NCI-H526 (cell line): ENCODE measurements around the gene ST6GALNAC5.
A peak's percentile ranks its signal among the peaks of the same experiment; 100 is the strongest.

Experiments used
- DNase-seq, 2 experiments: peaks; one replicate each; lab custom pipeline; 2025; lab: John Stamatoyannopoulos, UW

ST6GALNAC5 gene

DNA sequence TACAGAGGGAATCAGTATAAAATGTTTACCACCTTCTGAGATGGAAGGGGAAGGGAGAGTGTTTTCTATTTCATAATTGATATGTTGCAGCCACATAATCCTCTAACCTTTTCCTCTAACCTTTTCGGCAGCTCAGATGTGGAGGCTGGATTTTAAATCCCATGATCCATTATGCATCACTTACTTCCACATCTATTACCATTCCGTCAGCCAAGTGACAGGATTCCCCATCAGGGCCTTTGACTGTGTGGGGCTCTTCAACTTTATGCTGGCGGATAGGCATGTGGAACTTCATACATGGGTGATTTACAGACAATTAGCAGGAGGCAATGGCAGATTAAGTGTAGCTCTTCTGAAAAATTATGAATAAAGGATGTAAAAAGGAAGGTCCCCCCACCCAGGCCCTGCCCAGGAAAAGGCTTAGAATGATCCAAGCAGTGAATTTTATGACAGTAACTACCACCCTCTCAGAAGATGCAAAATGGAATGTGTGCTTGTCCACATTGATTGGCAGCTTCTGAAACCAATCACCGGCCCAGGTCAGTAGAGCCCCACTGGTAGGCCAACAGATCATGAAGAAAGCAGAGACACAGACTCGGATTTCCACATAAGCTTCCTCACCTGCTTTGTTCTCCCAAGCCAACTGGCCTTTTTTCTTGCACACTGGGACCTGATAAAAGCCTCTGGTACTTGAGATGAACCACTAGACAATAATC lies 147.0 kb downstream of the ST6GALNAC5 start:
- DNase-seq: no peak

DNA sequence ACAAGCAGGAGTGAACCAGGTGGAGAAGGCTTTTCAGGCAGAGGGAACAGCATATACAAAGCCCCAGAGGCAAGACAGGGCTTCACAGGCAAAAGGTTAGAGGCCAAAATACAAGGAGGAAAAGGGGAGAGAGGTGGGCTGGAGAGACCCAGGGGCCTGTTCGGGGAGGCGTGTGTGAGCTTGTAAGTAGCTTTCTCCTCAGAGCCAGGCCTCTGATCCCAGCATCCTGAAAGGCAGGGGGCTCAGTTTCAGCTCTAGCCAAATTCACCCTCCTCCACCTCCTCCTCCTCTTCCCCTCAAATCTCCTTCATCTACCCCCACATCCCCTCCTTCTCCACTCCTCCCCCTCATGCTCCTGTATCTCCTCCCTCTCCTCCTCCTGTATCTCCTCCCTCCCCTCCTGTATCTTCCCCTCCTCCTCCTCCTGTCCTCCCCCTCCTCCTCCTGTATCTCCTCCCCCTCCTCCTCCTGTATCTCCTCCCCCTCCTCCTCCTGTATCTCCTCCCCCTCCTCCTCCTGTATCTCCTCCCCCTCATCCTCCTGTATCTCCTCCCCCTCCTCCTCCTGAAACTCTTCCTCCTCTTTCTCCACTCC lies 148.6 kb downstream of the ST6GALNAC5 start:
- no peak for DNase-seq

DNA sequence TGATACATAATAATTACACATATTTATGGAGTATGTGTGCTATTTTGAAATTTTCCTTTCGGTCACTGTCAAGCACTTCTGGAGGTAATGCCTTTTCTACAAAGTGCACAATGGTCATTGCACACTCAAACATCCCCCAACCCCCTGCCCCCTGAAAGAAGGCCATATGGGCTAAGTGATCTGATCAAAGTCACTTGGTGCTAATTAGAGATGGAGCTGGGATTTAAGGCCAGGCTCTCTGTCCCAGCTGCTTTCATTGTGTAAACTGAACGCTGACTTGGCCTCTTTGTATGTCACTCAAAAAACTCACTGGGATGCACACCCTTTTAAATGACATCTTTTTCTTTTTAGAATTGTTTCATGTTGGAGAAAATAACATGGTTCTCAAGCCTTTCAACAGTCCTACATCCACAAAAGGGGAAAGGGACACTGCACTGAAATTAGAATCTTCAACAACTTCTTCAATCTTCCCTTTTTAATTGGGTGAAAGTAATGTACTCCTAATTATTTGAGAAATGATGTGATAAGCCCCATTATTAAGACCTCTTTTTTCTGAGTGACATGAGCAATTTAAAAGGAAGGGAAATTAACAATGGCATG lies 149.2 kb downstream of the ST6GALNAC5 start:
- DNase-seq: no peak

DNA sequence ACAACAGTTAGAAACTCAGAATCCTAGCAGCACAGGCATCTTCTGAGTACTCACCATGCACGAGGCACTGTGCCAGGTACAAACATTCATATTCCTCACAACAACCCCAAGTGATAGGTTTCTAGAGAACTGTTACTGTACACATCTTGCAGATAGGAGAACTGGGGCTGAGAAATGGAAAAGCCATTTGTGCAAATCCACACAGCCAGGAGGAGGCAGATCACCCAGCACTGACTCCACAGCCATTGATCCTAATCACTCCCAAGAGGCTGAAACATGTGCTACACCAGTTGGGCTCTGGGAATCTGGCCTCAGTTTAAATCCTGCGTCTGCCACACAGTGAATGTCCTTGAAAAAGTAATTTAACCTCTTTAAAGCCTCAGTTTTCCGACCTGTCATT lies 151.0 kb downstream of the ST6GALNAC5 start:
- DNase-seq: no peak

DNA sequence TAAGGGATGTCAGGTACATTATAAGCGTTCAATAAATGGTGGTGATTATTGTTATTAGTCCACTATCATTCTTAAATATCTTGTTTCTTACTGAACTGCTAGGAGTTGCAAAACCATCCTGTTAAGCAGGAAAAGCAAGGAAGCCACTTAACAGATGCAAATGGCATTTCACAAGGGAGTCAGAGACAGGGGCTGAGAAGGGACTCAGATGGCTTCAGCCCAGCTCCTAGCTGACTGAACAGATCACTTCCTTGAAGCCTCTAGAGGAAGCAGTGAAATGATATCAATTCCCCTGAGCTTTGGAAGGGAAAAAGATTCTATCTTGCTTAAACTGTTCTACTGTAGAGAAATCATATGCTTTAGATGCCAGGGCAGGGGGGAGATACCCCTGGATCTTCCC lies 151.5 kb downstream of the ST6GALNAC5 start:
- DNase-seq: no peak

DNA sequence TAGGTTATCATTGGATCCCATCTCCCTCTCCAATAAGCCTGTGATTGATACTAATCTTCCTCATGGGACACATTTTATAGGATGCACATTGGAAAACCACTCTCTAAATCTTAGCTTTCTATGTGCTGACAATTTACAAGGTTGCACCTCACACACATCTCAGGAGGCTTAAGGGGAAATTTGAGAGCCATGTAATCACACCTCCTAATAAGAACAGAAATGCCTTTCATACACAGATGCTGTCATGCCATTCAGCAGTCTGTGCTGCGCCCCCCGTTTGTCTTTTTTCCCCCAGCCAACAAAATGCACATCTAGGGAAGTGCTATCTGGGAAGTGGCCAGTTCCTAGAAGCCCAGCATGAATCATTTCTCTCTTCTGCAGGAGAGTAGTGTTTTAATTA lies 154.5 kb downstream of the ST6GALNAC5 start:
- DNase-seq: no peak

DNA sequence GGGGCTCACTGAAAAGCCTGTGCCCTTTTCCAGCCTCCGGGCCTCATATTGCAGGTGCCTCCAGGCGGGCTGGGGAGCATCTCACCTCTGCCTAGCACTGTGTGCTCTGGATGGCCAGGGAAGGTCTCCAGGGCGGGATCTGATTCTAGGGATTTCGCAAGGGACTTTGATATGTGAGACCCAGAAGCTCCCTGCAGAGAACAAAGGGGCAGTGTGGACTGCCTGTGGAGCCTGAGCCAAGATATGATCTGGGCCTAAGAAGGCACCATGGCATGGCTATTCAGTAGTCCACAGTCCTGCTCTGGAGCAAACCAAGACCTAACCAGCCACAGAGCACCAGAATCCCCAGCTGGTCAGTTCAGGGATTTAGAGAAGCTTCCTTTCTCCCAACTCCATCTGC lies 157.2 kb downstream of the ST6GALNAC5 start:
- no peak for DNase-seq

DNA sequence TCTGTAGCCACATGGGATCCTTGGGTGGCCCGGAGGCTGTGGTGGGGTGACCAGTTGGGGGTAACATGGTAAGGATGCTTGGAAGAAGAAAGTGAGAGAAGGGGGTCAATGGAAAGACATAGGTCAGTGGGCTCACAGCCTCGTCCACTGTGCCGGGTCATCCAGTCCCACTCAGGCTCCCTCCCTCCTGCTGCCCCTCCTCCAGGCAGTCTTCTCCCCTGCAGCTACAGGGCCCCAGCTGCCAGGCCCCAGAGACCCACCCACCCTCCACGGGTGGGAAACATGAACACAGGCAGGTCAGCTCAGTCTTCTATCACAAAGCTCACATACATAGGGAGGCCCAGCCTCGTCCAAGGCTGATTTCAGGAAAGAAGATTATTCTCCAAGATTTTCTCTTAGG lies 158.3 kb downstream of the ST6GALNAC5 start:
- no peak for DNase-seq

DNA sequence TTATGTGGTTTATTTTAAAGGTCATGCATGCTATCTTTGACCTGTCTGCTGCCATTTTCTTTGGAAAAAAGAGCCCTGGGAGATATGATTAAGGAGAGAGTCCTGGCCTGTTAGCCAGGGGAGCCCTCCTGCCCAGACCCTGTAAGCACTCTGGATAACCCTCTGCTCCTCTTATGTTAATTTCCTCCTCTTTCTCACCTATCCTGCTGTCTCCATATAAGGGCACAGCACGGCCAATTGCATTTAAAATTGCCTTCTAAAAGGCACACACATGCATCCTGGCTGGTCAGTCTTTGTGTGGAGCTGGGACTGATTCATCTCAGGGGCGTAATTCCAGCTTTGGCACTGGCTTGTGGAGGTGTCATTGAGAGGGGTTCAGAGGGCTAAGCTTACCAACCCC lies 158.9 kb downstream of the ST6GALNAC5 start:
- DNase-seq: no peak

DNA sequence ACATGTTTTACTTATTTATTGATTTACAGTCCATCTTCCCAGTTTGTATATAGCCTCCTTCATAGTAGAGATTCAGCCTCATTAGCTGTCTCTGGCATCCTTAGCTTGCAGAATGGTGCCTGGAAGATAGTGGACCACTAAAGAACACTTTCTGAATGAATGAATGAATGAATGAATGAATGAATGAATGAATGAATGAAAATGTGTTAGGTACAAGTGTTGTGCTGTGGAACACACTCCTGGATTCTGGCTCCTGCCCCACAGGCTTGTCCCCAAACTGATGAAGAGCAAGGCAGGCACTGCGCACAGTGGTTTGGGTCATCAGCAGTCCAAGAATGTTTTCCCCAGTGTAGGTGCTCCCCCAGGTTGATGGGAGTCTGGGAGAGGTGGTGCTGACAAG lies 159.4 kb downstream of the ST6GALNAC5 start:
- no peak for DNase-seq

DNA sequence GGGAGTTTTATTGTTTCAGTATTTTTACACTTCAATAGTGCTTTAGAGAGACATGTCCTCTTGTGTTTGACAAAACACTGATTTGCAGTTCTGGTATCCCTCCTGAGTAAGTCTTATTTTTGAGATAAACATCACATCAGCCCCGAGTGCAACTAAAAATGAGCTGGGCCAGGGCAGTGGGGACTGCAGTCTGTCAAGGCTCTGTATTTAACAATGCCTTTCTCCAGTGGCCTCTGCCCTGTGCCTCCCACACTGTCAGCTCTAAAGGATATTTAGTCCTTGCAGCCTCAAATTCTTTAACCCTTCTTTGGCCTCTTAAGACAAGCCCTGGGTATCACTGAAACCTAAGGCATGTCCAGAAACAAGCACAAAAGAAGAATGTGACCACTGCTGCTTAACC lies 160.6 kb downstream of the ST6GALNAC5 start:
- no peak for DNase-seq

DNA sequence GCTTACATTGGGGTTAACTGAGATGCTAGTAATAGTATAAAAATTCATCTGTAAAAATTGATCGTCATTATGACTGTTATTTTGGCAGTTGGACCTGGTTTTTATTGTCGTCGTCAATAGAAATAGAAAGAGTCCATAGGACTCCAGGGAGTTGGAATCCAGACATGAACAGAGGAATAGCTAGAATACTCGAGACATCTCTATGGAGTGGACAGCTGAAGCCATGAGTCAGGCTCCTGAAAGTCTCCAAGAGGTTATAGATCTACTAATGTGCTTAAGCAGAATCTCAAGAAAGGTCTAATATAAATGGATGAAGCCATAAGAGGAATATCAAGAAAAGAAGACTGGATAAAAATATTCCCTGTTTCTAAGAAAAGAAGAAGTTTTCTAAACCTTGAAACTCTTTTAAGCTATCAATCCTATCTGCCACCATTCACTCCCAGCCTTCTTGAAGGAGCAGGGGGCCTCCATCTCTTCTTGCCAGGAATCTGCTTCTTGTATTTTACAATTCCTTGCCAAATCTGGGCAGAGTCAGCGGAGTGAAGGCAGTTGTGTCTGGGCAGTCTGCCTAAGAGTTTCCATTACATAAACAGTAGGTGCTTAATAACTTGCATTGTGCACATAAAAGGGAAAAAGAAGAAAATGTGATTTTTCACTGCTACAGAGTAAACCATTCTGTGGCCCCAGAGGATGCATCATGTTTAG lies 163.3 kb downstream of the ST6GALNAC5 start:
- no peak for DNase-seq

DNA sequence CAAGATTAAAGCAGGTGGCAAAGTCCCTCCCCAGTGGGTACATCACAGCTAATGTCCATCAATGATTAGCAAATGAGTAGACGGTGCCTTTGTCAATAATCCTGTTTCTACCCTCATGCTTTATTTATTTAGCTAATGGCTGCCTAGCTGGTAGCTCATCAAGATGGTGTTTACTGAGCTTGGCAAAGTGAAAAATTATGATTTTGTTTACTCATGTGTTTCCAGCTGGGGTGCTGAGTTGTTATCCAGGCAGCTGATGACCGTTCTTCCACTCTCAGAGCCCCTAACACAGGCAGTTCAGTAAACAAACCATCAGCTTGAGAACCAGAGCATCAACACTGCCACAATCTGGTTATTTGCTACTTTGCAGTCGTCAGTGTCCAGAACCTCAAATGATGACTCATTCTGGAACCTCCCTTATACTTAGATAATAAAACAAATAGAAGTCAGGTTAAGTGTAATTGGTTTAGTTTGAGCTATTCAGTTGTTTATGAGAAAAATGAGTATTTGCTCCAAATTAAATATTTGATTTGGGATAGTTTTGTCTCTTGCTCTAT lies 163.9 kb downstream of the ST6GALNAC5 start:
- peak in 1 of 2 experiments; percentile 18 for DNase-seq

DNA sequence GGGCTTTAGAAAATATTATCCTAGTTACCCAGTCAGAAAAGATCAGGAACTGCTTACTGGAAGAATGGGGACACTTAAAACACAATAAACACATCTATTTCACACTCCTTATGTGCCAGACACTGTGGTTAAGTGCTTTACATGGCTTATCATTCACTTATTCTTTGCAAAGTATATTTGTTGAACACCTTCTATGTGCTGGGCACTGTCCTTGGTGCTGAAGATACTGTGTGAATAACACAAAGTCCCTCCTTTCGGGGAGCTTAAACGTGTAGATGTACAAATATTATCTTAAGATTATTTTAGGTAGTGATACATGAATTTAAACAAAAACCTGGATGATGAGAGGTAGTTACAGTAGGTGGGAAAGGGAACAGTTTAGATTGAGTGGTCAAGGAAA lies 169.3 kb downstream of the ST6GALNAC5 start:
- no peak for DNase-seq

DNA sequence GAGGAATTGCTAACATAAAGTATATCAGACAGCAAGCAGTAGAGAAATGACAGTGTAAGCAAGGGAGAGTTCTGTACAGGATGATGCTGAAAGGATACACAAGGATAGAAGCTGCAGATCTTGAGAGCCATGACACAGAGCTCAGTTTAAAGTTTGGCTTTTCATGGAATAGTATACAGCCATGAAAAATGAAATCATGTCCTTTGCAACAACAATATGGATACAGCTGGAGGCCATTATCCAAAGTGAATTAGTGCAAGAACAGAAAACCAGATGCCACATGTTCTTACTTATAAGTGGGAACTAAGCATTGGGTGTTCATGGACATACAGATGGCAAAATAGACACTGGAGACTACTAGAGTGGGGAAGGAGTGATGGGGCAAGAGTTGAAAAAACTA lies 169.8 kb downstream of the ST6GALNAC5 start:
- no peak for DNase-seq

DNA sequence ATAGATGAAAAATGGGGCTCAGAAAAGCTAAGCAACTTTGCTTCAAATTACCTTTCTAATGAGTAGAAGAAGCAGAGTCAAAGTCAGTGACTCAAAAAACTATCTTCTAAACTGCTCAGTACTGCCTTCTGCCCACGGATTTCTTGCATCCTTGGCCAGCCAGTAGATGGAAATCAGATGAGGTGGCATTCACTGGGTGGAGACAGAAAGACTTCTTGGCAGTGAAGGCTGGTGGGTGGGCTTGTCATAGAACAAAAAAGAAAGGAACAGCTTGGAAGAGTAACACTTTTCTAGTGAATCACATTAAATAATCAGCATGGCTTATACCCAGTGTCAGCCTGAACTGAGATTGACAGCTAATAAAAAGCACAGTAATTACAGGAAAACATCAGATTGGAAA lies 170.7 kb downstream of the ST6GALNAC5 start:
- no peak for DNase-seq

DNA sequence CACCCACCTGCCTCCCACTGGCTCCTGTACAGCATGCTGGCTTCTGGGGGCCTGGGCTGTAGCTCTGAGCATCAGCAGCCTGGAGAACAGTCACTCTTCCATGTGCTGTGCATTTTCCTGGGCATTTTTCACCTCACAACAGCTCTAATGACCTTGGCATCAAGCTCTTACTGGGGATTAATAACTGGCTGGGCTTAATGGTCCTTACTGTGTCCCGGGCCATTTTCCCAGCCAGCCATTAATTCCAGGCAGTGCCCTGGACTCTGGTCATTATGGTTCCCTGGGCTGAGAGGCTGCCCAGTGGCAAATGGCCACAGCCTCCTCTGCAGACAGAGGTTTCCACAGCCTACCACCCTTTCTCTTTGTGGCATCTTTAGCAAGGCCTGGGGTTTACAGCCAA lies 171.8 kb downstream of the ST6GALNAC5 start:
- no peak for DNase-seq

DNA sequence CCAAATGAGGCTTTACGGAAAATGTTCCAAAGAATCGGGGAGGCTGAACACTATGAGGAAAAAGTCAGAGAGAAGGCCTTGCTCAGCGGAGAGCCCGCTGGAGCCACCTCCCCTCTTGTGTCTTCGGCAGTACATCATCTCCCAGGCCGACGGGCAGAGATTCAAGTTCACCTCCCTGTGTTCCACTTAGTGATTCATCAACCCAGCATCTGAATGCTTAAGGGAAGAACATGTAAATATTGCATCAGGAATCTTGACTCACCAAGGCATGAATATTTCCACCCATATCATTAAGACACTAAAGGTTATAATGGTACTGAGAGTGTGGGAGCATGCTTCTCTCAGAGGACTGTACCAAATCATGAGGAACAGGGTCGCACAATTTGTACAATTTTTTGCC lies 172.5 kb downstream of the ST6GALNAC5 start:
- DNase-seq: no peak

DNA sequence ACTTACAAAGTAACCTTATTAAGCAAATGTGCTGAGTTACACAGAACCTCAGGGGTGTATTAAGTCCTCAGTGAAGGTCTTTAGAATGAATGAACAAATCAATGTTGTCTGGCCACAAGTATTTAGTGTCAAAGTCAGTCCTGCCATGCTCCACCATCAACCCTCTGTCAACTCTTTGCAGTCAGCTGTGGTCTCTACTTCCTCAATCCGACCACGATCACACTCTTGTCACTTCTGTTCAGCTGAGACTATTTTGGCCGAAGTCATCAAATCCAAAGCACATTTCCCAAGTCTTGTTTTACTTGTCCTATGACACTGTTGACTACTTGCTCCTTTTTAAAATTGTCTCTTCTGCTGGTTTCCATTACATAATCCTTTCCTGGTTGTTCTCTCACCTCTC lies 173.5 kb downstream of the ST6GALNAC5 start:
- no peak for DNase-seq

DNA sequence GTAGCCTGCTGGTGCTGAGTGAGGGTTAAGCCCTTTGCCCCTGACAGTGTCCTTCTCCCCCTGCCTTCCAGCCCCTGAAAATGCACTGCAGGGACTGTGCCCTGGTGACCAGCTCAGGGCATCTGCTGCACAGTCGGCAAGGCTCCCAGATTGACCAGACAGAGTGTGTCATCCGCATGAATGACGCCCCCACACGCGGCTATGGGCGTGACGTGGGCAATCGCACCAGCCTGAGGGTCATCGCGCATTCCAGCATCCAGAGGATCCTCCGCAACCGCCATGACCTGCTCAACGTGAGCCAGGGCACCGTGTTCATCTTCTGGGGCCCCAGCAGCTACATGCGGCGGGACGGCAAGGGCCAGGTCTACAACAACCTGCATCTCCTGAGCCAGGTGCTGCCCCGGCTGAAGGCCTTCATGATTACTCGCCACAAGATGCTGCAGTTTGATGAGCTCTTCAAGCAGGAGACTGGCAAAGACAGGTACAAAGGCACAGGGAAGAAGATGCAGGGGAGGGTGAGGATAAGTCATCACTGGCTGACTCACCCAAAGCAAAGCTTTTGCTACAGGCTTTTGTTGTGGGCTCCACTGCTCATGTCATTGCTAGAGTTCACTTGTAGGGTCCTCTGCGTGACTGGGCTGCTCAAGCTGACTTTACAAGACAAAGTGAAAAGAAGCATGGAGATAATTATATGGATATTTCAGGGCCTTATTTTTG lies 177.0 kb downstream of the ST6GALNAC5 start:
- no peak for DNase-seq

DNA sequence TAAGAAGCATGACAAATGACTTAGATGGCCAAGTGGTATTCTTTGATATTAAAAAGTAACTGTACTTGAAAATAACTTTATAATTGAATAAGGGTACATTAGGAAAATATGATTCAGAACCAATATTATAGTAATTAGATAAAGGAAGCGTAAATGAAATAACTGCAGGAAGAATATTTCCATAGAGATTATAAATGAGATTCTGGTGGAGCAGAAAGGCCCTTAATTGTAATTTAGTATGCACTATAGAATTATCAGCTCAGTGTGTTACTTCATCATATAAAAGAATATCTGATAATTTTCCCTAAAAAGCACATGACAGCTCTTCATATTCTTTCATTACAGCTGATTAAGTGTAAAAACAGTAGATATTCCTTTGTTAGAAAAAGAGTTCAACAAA lies 180.3 kb downstream of the ST6GALNAC5 start:
- DNase-seq: no peak

DNA sequence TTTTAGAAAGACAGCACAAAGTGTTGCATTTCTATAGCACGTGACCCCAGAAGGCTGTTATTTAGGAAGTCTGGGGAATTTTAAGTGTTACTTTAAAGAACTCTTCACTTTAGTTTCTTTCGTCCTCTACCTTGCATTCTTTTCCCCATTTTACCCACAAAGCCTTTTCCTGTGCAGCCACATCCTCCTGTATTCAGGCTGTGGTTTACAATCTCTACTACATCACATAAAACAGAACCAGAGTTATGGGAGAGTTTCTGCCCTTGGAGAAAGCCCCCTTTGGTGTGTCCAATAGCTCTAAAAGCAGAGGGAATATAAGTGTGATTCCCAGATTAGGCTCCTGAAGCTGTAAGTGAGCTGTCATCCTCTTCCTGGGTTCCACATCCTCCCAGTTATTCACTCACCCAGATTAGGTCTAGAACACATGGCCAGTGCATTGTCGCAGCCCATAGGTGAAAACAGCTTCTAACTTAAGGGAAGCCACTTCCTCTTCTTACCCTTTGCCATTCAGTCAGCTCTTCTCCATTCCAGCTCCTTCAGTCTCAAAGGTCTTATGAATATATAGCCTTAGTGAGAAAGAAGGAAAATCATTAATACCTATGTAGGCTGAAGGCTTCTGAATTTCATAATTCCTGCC lies 180.8 kb downstream of the ST6GALNAC5 start:
- DNase-seq: no peak
